GM21576 (cell line): ENCODE measurements around the gene NBPF26.
"Not testable (repeated sequence)": the region's sequence is repeated elsewhere in the genome, so short reads cannot be mapped to it uniquely, and the experiment has no call there.

Source experiments
- ATAC-seq: cut with Tn5 transposase; IDR thresholded peaks from one replicate; pipeline ENCODE4 v1.9.1; 2021; ENCODE audit warnings: mild to moderate bottlenecking, moderate library complexity; ENCODE audit not compliant: unreplicated experiment

The NBPF26 gene

DNA sequence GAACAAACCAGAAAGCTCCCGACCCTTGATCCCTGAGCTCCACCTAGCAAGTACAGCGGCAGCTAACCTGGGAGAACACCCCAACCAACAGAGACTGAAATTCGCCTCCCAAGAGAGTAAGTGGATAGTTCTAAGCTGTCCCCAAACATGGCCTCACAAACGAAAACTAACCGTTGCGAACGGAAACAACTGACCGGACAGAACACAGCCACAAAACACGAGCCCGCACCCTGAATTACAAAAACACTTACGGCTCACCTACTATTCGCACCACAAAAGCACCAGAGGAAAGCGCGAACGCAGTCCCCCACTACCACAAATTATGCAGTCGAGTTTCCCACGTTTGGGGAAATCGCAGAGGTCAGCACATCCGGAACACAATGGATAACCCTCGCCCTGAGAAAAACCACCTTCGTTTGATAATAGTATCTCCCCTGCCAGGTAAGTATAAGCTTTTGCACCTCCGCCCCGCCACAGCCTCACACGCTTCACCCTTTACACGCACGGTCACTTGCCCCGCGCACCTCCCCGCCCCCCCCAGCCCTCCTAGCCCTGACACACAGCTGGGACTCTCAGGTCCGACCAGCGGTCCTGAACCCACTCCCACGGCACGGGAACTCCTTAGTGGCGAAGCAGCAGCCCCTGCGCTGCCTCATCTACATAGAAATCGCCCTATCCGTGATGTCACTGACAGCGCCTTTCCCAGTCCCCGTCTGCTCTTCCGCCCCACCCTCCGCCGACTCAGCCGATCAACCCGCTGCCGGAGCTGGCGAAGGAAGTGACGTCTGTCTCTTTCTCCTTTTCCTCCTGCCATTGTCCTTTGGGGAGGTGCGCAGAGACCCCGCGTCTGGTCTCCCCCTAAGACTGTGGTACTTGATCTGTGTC is 127.0 kb downstream of the NBPF26 start:
- ATAC-seq = peak; percentile 81

DNA sequence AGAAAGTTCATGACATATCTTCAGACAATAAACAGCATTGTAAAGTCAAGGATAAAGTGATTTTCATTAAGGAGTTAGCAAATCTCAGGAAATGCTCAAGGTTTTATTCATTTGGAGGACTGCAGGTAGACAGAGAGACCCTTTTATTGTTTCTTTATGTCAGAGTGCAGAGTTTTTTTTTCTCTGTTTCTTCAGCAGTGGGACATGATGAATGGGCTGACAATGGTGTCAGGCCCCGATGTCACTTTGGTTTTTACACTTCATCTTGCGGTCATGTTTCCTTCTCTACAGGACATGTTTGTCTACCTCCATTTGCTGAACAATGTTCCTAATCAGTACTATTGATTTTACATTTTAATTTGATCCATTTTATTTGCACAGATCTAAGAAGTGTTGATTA is 134.4 kb downstream of the NBPF26 start:
- not testable (repeated sequence) for ATAC-seq

DNA sequence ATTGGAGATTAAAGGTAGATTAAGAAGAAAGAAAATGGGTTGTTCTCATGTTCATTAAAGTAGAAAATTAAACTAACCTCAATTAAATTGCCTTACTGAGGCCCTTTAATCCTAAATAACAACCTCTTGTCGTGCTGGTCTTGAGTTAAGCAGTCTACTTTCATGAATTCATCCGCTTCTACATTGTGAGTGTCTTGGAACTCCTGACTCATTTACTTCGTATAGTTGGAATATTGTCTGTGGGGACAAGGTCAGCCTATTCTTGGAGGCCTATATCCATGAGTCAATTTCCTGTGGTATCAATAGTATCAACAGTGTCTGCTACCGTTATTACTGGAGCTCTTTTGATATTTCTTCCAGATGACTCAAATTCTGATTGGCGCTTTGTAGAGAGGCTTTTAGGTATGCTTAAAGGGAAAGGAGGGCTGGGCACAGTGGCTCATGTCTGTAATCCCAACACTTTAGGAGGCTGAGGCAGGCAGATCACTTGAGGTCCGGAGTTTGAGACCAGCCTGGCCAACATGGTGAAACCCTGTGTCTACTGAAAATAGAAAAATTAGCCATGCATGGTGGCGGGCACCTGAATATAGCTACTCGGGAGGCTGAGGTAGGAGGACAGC is 136.0 kb downstream of the NBPF26 start:
- not testable (repeated sequence) for ATAC-seq

- ATAC-seq = not testable (repeated sequence)
Measured at GRCh38 chr1:120878206-120878605, 154.5 kb downstream of the NBPF26 start.

GRCh38 chr1:120880056-120880455 is 156.3 kb downstream of the NBPF26 start:
- not testable (repeated sequence) for ATAC-seq

- ATAC-seq = not testable (repeated sequence)
Measured at GRCh38 chr1:120881934-120882333, 158.2 kb downstream of the NBPF26 start.
